ENCODE data around the gene ATRIP.

- TF ChIP-seq CTCF (IDR thresholded peaks at IDR 0.05) = no peak
- no peak for TF ChIP-seq POLR2A (IDR thresholded peaks at IDR 0.05)
- TF ChIP-seq EP300 (IDR thresholded peaks at IDR 0.05) = no peak
These were observed 20.5 kb downstream of the ATRIP start for GRCh38 chr3:48467110-48467454.

Data from tibial nerve (tissue), 4 donors.